GM18511 (cell line): ENCODE results near the gene C16orf78.

Experiments
- ATAC-seq: cut with Tn5 transposase; IDR thresholded peaks from one replicate; pipeline ENCODE4 v1.9.1; 2021; ENCODE audit warnings: mild to moderate bottlenecking, moderate library complexity; ENCODE audit not compliant: unreplicated experiment

C16orf78 gene

GRCh38 chr16:49428808-49429207 lies 55.2 kb downstream of the C16orf78 start:
- no peak for ATAC-seq

- no peak for ATAC-seq
Measured at GRCh38 chr16:49431040-49431439, 57.4 kb downstream of the C16orf78 start.

- ATAC-seq = no peak
Measured at GRCh38 chr16:49431591-49432290, 58.1 kb downstream of the C16orf78 start.

- no peak for ATAC-seq
Measured at GRCh38 chr16:49434733-49435132, 61.1 kb downstream of the C16orf78 start.

- ATAC-seq = no peak
Measured at GRCh38 chr16:49436181-49436580, 62.6 kb downstream of the C16orf78 start.

- no peak for ATAC-seq
Measured at GRCh38 chr16:49437344-49437743, 63.7 kb downstream of the C16orf78 start.

GRCh38 chr16:49439050-49439449 lies 65.4 kb downstream of the C16orf78 start:
- no peak for ATAC-seq

- ATAC-seq = no peak
Measured at GRCh38 chr16:49439676-49440075, 66.1 kb downstream of the C16orf78 start.

GRCh38 chr16:49440156-49441065 lies 66.8 kb downstream of the C16orf78 start:
- no peak for ATAC-seq

- peak; percentile 98 for ATAC-seq
Measured at GRCh38 chr16:49441366-49441780, 67.8 kb downstream of the C16orf78 start.

- ATAC-seq = no peak
Measured at GRCh38 chr16:49442805-49443204, 69.2 kb downstream of the C16orf78 start.

GRCh38 chr16:49443576-49443975 lies 70.0 kb downstream of the C16orf78 start:
- ATAC-seq = no peak

- no peak for ATAC-seq
Measured at GRCh38 chr16:49446805-49447204, 73.2 kb downstream of the C16orf78 start.
